Parathyroid adenoma (tissue), 2 donors: ENCODE results near the gene RHOBTB1.

Source experiments
- H2AFZ ChIP-seq: fragments of 300-600 bp; sonication (generic); one replicate; pipeline ENCODE4 v1.7.0; 2017; ENCODE audit warnings: antibody characterized with exemption, mild to moderate bottlenecking
- H3K27ac ChIP-seq: fragments of 300-600 bp; sonication (generic); one replicate; pipeline ENCODE4 v1.7.0; 2017
- H3K27me3 ChIP-seq: fragments of 300-600 bp; sonication (generic); one replicate; pipeline ENCODE4 v1.7.0; 2017; ENCODE audit warnings: low read length; ENCODE audit not compliant: control insufficient read depth, insufficient read depth
- H3K36me3 ChIP-seq: fragments of 300-600 bp; sonication (generic); one replicate; pipeline ENCODE4 v1.7.0; 2017; ENCODE audit warnings: low read length; ENCODE audit not compliant: control insufficient read depth, insufficient read depth
- H3K4me1 ChIP-seq: fragments of 300-600 bp; sonication (generic); one replicate; pipeline ENCODE4 v1.7.0; 2017; ENCODE audit warnings: control low read depth
- H3K4me2 ChIP-seq: fragments of 300-600 bp; sonication (generic); one replicate; pipeline ENCODE4 v1.7.0; 2017; ENCODE audit warnings: low read length
- H3K4me3 ChIP-seq: fragments of 300-600 bp; sonication (generic); one replicate; pipeline ENCODE4 v1.7.0; 2017; ENCODE audit warnings: low read depth, low read length
- H3K79me2 ChIP-seq: fragments of 300-600 bp; sonication (generic); one replicate; pipeline ENCODE4 v1.7.0; 2017; ENCODE audit warnings: control low read depth
- H3K9ac ChIP-seq: fragments of 300-600 bp; sonication (generic); one replicate; pipeline ENCODE4 v1.7.0; 2017; ENCODE audit warnings: mild to moderate bottlenecking
- H3K9me3 ChIP-seq: fragments of 300-600 bp; sonication (generic); one replicate; pipeline ENCODE4 v1.7.0; 2017; ENCODE audit warnings: low read length; ENCODE audit not compliant: control insufficient read depth
- TF ChIP-seq, protein P1 (sequence below): fragments of 300-600 bp; sonication (generic); IDR thresholded peaks from one replicate; pipeline ENCODE4 v1.7.0; 2017; ENCODE audit warnings: antibody characterized with exemption, mild to moderate bottlenecking
- donor health status: primary hyperparathyroidism.

RHOBTB1 gene

DNA sequence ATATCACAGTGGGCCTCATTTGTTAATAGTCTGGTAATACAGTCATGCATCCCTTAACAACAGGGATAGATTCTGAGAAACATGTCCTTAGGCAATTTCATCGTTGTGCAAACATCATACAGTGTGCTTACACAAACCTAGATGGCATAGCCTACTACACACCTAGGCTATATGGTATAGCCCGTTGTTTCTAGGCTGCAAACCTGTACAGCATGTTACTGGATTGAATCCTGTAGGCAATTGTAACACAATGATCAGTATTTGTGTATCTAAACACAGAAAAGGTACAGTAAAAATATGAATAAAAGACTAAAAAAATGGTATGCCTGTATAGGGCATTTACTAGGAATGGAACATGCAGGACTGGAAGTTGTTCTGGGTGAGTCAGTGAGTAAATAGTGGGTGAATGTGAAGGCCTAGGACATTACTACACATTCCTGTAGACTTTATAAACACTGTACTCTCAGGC is 12.0 kb upstream of the RHOBTB1 start:
- H3K27me3 ChIP-seq: no peaks in the 10 kb centered on the region
- H3K79me2 ChIP-seq: no peaks in the 10 kb centered on the region
- no peaks in the 10 kb centered on the region for H3K9me3 ChIP-seq
- H3K9ac ChIP-seq: no peak overlapping the region
- H3K27ac ChIP-seq: no peak overlapping the region
- no peak overlapping the region for H2AFZ ChIP-seq
- H3K4me3 ChIP-seq: no peak overlapping the region
- H3K4me2 ChIP-seq: no peak overlapping the region
- no peaks in the 10 kb centered on the region for H3K36me3 ChIP-seq
- TF ChIP-seq, protein P1, sequence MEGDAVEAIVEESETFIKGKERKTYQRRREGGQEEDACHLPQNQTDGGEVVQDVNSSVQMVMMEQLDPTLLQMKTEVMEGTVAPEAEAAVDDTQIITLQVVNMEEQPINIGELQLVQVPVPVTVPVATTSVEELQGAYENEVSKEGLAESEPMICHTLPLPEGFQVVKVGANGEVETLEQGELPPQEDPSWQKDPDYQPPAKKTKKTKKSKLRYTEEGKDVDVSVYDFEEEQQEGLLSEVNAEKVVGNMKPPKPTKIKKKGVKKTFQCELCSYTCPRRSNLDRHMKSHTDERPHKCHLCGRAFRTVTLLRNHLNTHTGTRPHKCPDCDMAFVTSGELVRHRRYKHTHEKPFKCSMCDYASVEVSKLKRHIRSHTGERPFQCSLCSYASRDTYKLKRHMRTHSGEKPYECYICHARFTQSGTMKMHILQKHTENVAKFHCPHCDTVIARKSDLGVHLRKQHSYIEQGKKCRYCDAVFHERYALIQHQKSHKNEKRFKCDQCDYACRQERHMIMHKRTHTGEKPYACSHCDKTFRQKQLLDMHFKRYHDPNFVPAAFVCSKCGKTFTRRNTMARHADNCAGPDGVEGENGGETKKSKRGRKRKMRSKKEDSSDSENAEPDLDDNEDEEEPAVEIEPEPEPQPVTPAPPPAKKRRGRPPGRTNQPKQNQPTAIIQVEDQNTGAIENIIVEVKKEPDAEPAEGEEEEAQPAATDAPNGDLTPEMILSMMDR: no peak
- H3K4me1 ChIP-seq: no peaks in the 10 kb centered on the region

DNA sequence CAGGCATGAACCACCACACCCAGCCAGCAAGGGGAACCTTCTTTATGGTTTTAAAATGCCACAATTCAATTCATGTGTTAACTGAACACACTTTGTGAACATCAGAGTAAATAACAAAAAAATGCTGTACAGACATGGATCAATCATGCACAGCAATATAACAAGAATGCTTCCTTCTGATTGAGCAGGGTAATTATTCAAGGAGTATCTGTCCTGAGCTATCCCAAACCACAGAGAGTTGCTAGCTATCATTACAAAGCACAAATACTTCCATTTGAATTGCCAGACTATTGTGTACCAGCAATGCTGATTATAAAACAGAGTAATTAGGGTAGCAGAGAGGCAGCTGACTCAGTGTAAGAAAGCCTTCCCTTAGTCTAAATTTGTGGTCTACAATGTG is 11.3 kb upstream of the RHOBTB1 start:
- Histone ChIP-seq H3K27me3 (no peaks in the 10 kb centered on the region), H3K9me3 (no peaks in the 10 kb centered on the region), H3K36me3 (no peaks in the 10 kb centered on the region), H3K4me3 (no peak overlapping the region), H3K27ac (no peak overlapping the region), H3K79me2 (no peaks in the 10 kb centered on the region), H3K4me2 (no peak overlapping the region), H3K9ac (no peak overlapping the region), H2AFZ (no peak overlapping the region), H3K4me1 (no peaks in the 10 kb centered on the region)
- TF ChIP-seq, protein P1: no peak

DNA sequence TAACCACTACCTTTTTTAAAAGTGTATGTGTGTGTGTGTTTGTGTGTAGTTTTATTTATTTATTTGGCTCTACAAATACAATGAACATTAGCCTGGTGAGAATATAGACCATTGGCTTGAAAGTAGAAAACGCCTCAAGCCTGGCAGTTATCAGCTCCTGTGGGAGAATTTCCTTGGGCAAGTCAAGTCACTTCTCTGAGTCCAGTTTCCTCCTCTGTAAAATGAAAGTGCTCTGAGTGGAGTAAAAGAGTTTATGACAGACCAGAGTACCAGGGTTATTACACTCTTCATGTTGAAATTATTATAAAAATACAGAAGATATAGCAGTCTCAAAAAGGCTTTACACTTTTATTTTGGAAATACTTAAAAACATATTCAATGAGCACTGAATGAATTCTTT is 10.1 kb upstream of the RHOBTB1 start:
- no peak overlapping the region for H2AFZ ChIP-seq
- no peaks in the 10 kb centered on the region for H3K27me3 ChIP-seq
- H3K4me2 ChIP-seq: no peak overlapping the region
- H3K27ac ChIP-seq: no peak overlapping the region
- H3K4me3 ChIP-seq: no peak overlapping the region
- TF ChIP-seq, protein P1: no peak
- H3K9ac ChIP-seq: no peak overlapping the region
- no peaks in the 10 kb centered on the region for H3K4me1 ChIP-seq
- no peaks in the 10 kb centered on the region for H3K9me3 ChIP-seq
- H3K36me3 ChIP-seq: no peaks in the 10 kb centered on the region
- H3K79me2 ChIP-seq: no peaks in the 10 kb centered on the region

DNA sequence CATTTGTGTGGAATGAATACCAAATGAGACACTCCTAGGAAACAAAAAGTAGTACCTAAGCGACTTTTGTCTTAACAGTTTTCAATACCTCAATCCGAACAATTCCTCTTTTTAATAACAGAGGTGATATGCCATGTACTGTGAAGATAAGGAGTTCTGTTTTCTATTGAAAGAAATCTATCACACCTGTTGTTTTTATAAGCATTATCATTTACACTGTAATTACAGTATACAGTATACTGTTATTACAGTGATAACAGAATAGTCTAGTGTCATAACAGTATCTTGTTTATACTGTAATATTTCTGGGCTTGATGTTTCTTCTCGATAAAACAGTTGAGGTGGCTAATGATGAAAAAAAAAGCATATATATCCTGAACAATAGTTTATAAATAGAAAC is 9.4 kb upstream of the RHOBTB1 start:
- Histone ChIP-seq H2AFZ (no peak overlapping the region), H3K79me2 (no peaks in the 10 kb centered on the region), H3K27me3 (no peaks in the 10 kb centered on the region), H3K9me3 (no peaks in the 10 kb centered on the region), H3K4me3 (no peak overlapping the region), H3K36me3 (no peaks in the 10 kb centered on the region), H3K4me1 (no peaks in the 10 kb centered on the region), H3K4me2 (no peak overlapping the region), H3K27ac (no peak overlapping the region), H3K9ac (no peak overlapping the region)
- TF ChIP-seq, protein P1: no peak

DNA sequence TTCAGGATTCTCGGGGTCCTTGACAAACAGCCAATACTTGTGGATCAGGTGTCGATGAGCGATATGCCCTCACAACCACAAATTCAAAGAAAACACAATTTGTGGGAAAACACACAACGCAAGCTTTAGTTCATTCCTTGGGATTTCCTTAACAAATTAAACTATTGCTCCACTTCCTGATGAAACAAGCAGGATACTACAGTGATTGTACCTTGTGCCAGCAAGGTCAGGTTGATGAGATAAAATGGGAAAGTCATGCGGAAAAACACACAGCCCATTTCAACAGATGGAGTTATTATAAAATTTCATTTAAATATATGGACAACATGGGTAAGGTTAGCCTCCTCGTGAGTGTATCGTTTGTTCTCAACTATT is 8.8 kb upstream of the RHOBTB1 start:
- H3K9me3 ChIP-seq: no peaks in the 10 kb centered on the region
- TF ChIP-seq, protein P1: no peak
- no peaks in the 10 kb centered on the region for H3K79me2 ChIP-seq
- no peak overlapping the region for H3K4me3 ChIP-seq
- no peak overlapping the region for H3K9ac ChIP-seq
- H3K4me2 ChIP-seq: no peak overlapping the region
- no peaks in the 10 kb centered on the region for H3K27me3 ChIP-seq
- H3K36me3 ChIP-seq: no peaks in the 10 kb centered on the region
- no peak overlapping the region for H2AFZ ChIP-seq
- H3K4me1 ChIP-seq: no peaks in the 10 kb centered on the region
- H3K27ac ChIP-seq: no peak overlapping the region
